Natural killer cell (primary cell): ENCODE results near the gene PSMG2. TPM values are rescaled to one million over a fixed set of nuclear protein-coding genes. Genes with fewer than 3 reads are reported as not detected.

Experiments used
- ATAC-seq, 3 donors: fragments of 150-1000 bp in 2 of 3; fragments of 200-7000 bp in 1 of 3; cut with Tn5 transposase; 1 replicate in 1 of 3; 2 replicates in 2 of 3; pipeline ENCODE4 v1.10.0; 2021; ENCODE audit warnings: mild to moderate bottlenecking in 2 of 3, moderate library complexity in 2 of 3
- DNase-seq, 2 donors: peaks; one replicate each; pipeline versions ENCODE4 v3.0.0 to v3.0.0-alpha.2; 2013 to 2021; ENCODE audit warnings: mixed read lengths in 1 of 2
- H3K27ac ChIP-seq: one replicate; pipeline ENCODE4 v1.5.1; 2013; ENCODE audit warnings: mild to moderate bottlenecking, low read length
- H3K27me3 ChIP-seq: one replicate; pipeline ENCODE4 v1.6.1; 2013; ENCODE audit warnings: low read length; ENCODE audit not compliant: control insufficient read depth, insufficient read depth
- H3K36me3 ChIP-seq: one replicate; pipeline ENCODE4 v1.6.1; 2013; ENCODE audit warnings: low read length; ENCODE audit not compliant: control insufficient read depth, insufficient read depth
- H3K4me1 ChIP-seq: one replicate; pipeline ENCODE4 v1.6.1; 2013; ENCODE audit warnings: low read length; ENCODE audit not compliant: control insufficient read depth, insufficient read depth
- H3K4me3 ChIP-seq: one replicate; pipeline ENCODE4 v1.5.1; 2013; ENCODE audit warnings: low read length
- H3K9me3 ChIP-seq: one replicate; pipeline ENCODE4 v1.6.1; 2013; ENCODE audit warnings: low read length; ENCODE audit not compliant: control insufficient read depth, insufficient read depth
- H3K27ac Mint-ChIP-seq, 2 donors: one replicate each; pipeline ENCODE4 v1.8.0; 2022; ENCODE audit warnings: mild to moderate bottlenecking in 2 of 2, mixed read lengths in 2 of 2, moderate library complexity in 1 of 2
- H3K27me3 Mint-ChIP-seq, 2 donors: one replicate each; pipeline ENCODE4 v1.8.0; 2022; ENCODE audit warnings: low read depth in 2 of 2, mixed read lengths in 2 of 2
- H3K36me3 Mint-ChIP-seq: one replicate; pipeline ENCODE4 v1.8.0; 2022; ENCODE audit warnings: mixed read lengths
- H3K4me1 Mint-ChIP-seq, 2 donors: one replicate each; pipeline ENCODE4 v1.8.0; 2022; ENCODE audit warnings: mixed read lengths in 2 of 2
- H3K4me3 Mint-ChIP-seq: one replicate; pipeline ENCODE4 v1.8.0; 2022; ENCODE audit warnings: mild to moderate bottlenecking, moderate library complexity, mixed read lengths
- H3K9me3 Mint-ChIP-seq, 2 donors: one replicate each; pipeline ENCODE4 v1.8.0; 2022; ENCODE audit warnings: mixed read lengths in 2 of 2
- CTCF ChIP-seq: fragments of 200-600 bp; IDR thresholded peaks from one replicate; pipeline ENCODE4 v1.8.0; 2022; ENCODE audit warnings: antibody characterized with exemption
- WGBS: methylation state at CpG from one replicate; pipeline ENCODE4 v1.1.7; 2013; ENCODE audit warnings: missing lambda C conversion rate; ENCODE audit not compliant: insufficient coverage; 5-methylcytosine and 5-hydroxymethylcytosine counted together
- intact Hi-C: fragments of 100-400 bp; cut with micrococcal nuclease; formaldehyde crosslinking; loops from one replicate; pipeline ENCODE4 v1.14.2; 2022
- total RNA-seq, 4 donors: library from RNA; stranded (reverse); fragments of 120-200 nt in 1 of 4; gene quantifications; one replicate each; pipeline versions ENCODE4 v1.2.3 to v1.2.4, GENCODE V29; 2013 to 2022

Gene PSMG2
- total RNA-seq, 3 donors from 2014 or later (not counting 1 experiment from before 2014, with no cell fraction given): 56.7 to 63.4 (median 62.8) TPM

- H3K27me3 ChIP-seq: no peaks in the 10 kb centered on the region
- no peaks in the 10 kb centered on the region for H3K9me3 ChIP-seq
- Mint-ChIP-seq H3K27me3 (no peaks in the 10 kb centered on the region), H3K4me3 (no peak overlapping the region), H3K9me3 (no peaks in the 10 kb centered on the region), H3K4me1 (peaks cover 0 to 4% of the 10 kb centered on the region in 2 donors), H3K36me3 (no peaks in the 10 kb centered on the region), H3K27ac (no peak overlapping the region)
- H3K4me1 ChIP-seq: no peaks in the 10 kb centered on the region
- no peaks in the 10 kb centered on the region for H3K36me3 ChIP-seq
- no peak for DNase-seq
- H3K27ac ChIP-seq: no peak overlapping the region
- TF ChIP-seq CTCF: no peak
- WGBS: 96% methylated on average over 8 of the region's 8 CpGs
- ATAC-seq: no peak
- intact Hi-C loops: no loop called here
- H3K4me3 ChIP-seq: no peak overlapping the region
Observed at GRCh38 chr18:12765126-12765525, 62.3 kb downstream of the PSMG2 start.

- Mint-ChIP-seq H3K4me3 (no peak overlapping the region), H3K4me1 (peaks cover 0 to 4% of the 10 kb centered on the region in 2 donors), H3K27ac (no peak overlapping the region), H3K9me3 (no peaks in the 10 kb centered on the region), H3K36me3 (no peaks in the 10 kb centered on the region), H3K27me3 (no peaks in the 10 kb centered on the region)
- ATAC-seq (no peak), DNase-seq (no peak)
- no peaks in the 10 kb centered on the region for H3K36me3 ChIP-seq
- H3K4me3 ChIP-seq: no peak overlapping the region
- no peaks in the 10 kb centered on the region for H3K27me3 ChIP-seq
- intact Hi-C loops: no loop called here
- WGBS: 93% methylated on average over 11 of the region's 11 CpGs
- no peak overlapping the region for H3K27ac ChIP-seq
- no peak for TF ChIP-seq CTCF
- H3K4me1 ChIP-seq: no peaks in the 10 kb centered on the region
- no peaks in the 10 kb centered on the region for H3K9me3 ChIP-seq
Observed at GRCh38 chr18:12765586-12765985, 62.7 kb downstream of the PSMG2 start.

- H3K27ac ChIP-seq: no peak overlapping the region
- no peak overlapping the region for H3K4me3 ChIP-seq
- intact Hi-C loops: no loop called here
- H3K4me3 Mint-ChIP-seq: no peak overlapping the region
- ATAC-seq: no peak
- H3K27ac Mint-ChIP-seq: no peak overlapping the region
- no peaks in the 10 kb centered on the region for H3K36me3 Mint-ChIP-seq
- H3K9me3 Mint-ChIP-seq: no peaks in the 10 kb centered on the region
- H3K9me3 ChIP-seq: no peaks in the 10 kb centered on the region
- H3K4me1 ChIP-seq: no peaks in the 10 kb centered on the region
- peaks cover 0 to 4% of the 10 kb centered on the region in 2 donors for H3K4me1 Mint-ChIP-seq
- no peak for DNase-seq
- H3K36me3 ChIP-seq: no peaks in the 10 kb centered on the region
- WGBS: 85% methylated on average over 13 of the region's 13 CpGs
- no peaks in the 10 kb centered on the region for H3K27me3 Mint-ChIP-seq
- TF ChIP-seq CTCF: no peak
- H3K27me3 ChIP-seq: no peaks in the 10 kb centered on the region
Observed at GRCh38 chr18:12766986-12767433, 64.2 kb downstream of the PSMG2 start.

GRCh38 chr18:12767580-12768155 lies 64.8 kb downstream of the PSMG2 start:
- TF ChIP-seq CTCF: no peak
- 93% methylated on average over 9 of the region's 9 CpGs for WGBS
- Histone ChIP-seq H3K27ac (no peak overlapping the region), H3K27me3 (no peaks in the 10 kb centered on the region), H3K4me1 (no peaks in the 10 kb centered on the region), H3K9me3 (no peaks in the 10 kb centered on the region), H3K4me3 (no peak overlapping the region), H3K36me3 (no peaks in the 10 kb centered on the region)
- Mint-ChIP-seq H3K4me3 (no peak overlapping the region), H3K36me3 (no peaks in the 10 kb centered on the region), H3K9me3 (no peaks in the 10 kb centered on the region), H3K27ac (no peak overlapping the region), H3K4me1 (peaks cover 0 to 4% of the 10 kb centered on the region in 2 donors), H3K27me3 (no peaks in the 10 kb centered on the region)
- ATAC-seq (no peak), DNase-seq (no peak)
- intact Hi-C loops: no loop called here
